MM.1S (cell line): ENCODE measurements around the gene CPT1A.

Experiments
- CTCF ChIP-seq: fragments of 300-600 bp; sonication (generic); IDR thresholded peaks from 2 replicates; pipeline ENCODE4 v1.5.1; 2016; ENCODE audit warnings: antibody characterized with exemption, low read length, mixed read lengths
- EZH2phosphoT487 ChIP-seq: fragments of 300-600 bp; sonication (generic); IDR thresholded peaks from 2 replicates; pipeline ENCODE4 v1.6.1; 2018; ENCODE audit warnings: antibody characterized with exemption, low read length

GRCh38 chr11:68819362-68819761, 22.4 kb downstream of the CPT1A start:
- TF ChIP-seq CTCF = no peak
- no peak for TF ChIP-seq EZH2phosphoT487
